ENCODE data around the gene GLIPR2.
"Not testable (repeated sequence)": the region's sequence is repeated elsewhere in the genome, so short reads cannot be mapped to it uniquely, and the experiment has no call there.

GLIPR2 gene

DNA sequence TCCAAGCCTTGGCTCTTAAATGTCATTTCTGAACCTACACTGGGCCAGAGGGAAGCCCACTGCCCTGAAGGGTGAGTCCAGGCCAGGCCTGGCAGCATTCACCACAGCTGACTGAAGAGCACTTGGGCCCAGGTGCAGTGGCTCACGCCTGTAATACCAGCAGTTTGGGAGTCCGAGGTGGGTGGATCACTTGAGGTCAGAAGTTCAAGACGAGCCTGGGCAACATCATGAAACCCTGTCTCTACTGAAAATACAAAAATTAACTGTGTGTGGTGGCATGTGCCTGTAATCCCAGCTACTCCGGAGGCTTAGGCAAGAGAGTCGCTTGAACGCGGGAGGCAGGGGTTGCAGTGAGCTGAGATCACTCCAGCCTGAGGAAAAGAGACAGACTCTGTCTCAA, 37.7 kb downstream of the GLIPR2 start:
- no peak for TF ChIP-seq EZH2phosphoT487 (IDR thresholded peaks at IDR 0.05; ENCODE audit: low read depth)
- TF ChIP-seq, protein P1, sequence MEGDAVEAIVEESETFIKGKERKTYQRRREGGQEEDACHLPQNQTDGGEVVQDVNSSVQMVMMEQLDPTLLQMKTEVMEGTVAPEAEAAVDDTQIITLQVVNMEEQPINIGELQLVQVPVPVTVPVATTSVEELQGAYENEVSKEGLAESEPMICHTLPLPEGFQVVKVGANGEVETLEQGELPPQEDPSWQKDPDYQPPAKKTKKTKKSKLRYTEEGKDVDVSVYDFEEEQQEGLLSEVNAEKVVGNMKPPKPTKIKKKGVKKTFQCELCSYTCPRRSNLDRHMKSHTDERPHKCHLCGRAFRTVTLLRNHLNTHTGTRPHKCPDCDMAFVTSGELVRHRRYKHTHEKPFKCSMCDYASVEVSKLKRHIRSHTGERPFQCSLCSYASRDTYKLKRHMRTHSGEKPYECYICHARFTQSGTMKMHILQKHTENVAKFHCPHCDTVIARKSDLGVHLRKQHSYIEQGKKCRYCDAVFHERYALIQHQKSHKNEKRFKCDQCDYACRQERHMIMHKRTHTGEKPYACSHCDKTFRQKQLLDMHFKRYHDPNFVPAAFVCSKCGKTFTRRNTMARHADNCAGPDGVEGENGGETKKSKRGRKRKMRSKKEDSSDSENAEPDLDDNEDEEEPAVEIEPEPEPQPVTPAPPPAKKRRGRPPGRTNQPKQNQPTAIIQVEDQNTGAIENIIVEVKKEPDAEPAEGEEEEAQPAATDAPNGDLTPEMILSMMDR (IDR thresholded peaks at IDR 0.05; ENCODE audit: low read depth, low read length) = no peak
- no peak overlapping the region for H3K9ac ChIP-seq (ENCODE audit: low read length)
- no peak overlapping the region for H3K4me2 ChIP-seq (ENCODE audit: low read length)
- no peaks in the 10 kb centered on the region for H3K79me2 ChIP-seq (ENCODE audit: low read length)
- no peak overlapping the region for H3K27ac ChIP-seq (ENCODE audit: low read length)
- no peaks in the 10 kb centered on the region for H4K20me1 ChIP-seq (ENCODE audit: insufficient read depth, low read length)
- H2AFZ ChIP-seq (ENCODE audit: low read depth, low read length) = no peak overlapping the region
- no peaks in the 10 kb centered on the region for H3K36me3 ChIP-seq (replicated peaks; ENCODE audit: low read depth, low read length)
- H3K4me3 ChIP-seq (ENCODE audit: low read length) = no peak overlapping the region
- no peaks in the 10 kb centered on the region for H3K27me3 ChIP-seq (ENCODE audit: low read depth, low read length)
- H3K9me3 ChIP-seq (ENCODE audit: insufficient read depth, low read length) = no peaks in the 10 kb centered on the region
- no peaks in the 10 kb centered on the region for H3K4me1 ChIP-seq (ENCODE audit: low read length)

DNA sequence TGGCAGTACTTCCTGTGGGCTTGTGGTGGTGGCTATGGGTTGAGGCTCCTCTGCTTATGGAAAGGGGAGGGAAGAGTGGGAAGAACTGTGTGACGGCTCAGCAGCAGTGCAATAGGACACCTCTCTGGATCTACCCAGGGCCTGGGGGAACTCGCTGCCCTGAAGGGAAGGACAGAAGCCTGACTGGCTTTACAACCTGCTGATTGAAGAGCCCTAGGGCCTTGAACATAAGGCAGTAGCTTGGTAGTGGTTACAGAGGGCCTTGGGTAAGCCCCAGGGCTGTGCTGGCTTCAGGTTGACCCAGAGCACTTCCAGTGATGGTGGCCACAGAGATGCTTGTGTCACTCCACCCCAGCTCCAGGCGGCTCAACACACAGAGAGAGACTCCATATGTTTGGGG, 38.2 kb downstream of the GLIPR2 start:
- H3K9ac ChIP-seq (ENCODE audit: low read length) = no peak overlapping the region
- no peak overlapping the region for H3K27ac ChIP-seq (ENCODE audit: low read length)
- no peaks in the 10 kb centered on the region for H4K20me1 ChIP-seq (ENCODE audit: insufficient read depth, low read length)
- H2AFZ ChIP-seq (ENCODE audit: low read depth, low read length) = no peak overlapping the region
- TF ChIP-seq EZH2phosphoT487 (IDR thresholded peaks at IDR 0.05; ENCODE audit: low read depth) = no peak
- TF ChIP-seq, protein P1 (IDR thresholded peaks at IDR 0.05; ENCODE audit: low read depth, low read length) = no peak
- no peaks in the 10 kb centered on the region for H3K27me3 ChIP-seq (ENCODE audit: low read depth, low read length)
- H3K4me3 ChIP-seq (ENCODE audit: low read length) = no peak overlapping the region
- no peak overlapping the region for H3K4me2 ChIP-seq (ENCODE audit: low read length)
- H3K79me2 ChIP-seq (ENCODE audit: low read length) = no peaks in the 10 kb centered on the region
- no peaks in the 10 kb centered on the region for H3K9me3 ChIP-seq (ENCODE audit: insufficient read depth, low read length)
- no peaks in the 10 kb centered on the region for H3K36me3 ChIP-seq (replicated peaks; ENCODE audit: low read depth, low read length)
- no peaks in the 10 kb centered on the region for H3K4me1 ChIP-seq (ENCODE audit: low read length)

DNA sequence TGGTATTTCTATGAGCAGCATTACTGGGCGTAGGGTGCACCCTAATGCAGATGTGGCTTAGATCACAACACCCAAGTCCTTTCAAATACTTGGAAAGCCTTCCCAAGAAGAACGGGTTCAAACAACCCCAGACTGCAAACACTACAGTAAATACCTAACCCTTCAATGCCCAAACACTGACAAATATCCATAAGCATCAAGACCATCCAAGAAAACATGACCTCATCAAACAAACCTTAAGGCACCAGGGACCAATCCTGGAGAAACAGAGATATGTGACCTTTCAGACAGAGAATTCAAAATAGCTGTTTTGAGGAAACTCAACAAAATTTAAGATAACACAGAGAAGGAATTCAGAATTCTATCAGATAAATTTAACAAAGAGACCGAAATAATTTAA, 38.7 kb downstream of the GLIPR2 start:
- not testable (repeated sequence) for H3K79me2 ChIP-seq (ENCODE audit: low read length); H3K9me3 ChIP-seq (ENCODE audit: insufficient read depth, low read length); H3K27ac ChIP-seq (ENCODE audit: low read length); H3K4me1 ChIP-seq (ENCODE audit: low read length); H3K9ac ChIP-seq (ENCODE audit: low read length); H3K36me3 ChIP-seq (replicated peaks; ENCODE audit: low read depth, low read length); H3K27me3 ChIP-seq (ENCODE audit: low read depth, low read length); H3K4me3 ChIP-seq (ENCODE audit: low read length); H4K20me1 ChIP-seq (ENCODE audit: insufficient read depth, low read length); H3K4me2 ChIP-seq (ENCODE audit: low read length); H2AFZ ChIP-seq (ENCODE audit: low read depth, low read length)

DNA sequence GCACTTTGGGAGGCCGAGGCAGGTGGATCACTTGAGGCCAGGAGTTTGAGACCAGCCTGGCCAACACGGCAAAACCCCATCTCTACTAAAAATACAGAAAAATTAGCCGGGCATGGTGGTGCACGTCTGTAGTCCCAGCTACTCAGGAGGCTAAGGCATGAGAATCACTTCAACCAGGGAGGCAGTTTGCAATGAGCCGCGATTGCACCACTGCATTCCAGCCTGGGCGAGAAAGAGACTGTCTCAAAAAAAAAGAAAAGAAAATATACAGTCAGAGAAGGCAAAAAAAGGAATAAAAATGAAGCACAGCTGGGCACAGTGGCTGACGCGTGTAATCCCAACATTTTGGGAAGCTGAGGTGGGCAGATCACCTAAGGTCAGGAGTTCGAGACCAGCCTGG, 40.0 kb downstream of the GLIPR2 start:
- not testable (repeated sequence) for H3K4me1 ChIP-seq (ENCODE audit: low read length); H4K20me1 ChIP-seq (ENCODE audit: insufficient read depth, low read length); H3K4me2 ChIP-seq (ENCODE audit: low read length); H3K27me3 ChIP-seq (ENCODE audit: low read depth, low read length); H3K4me3 ChIP-seq (ENCODE audit: low read length); H3K79me2 ChIP-seq (ENCODE audit: low read length); H3K27ac ChIP-seq (ENCODE audit: low read length); H2AFZ ChIP-seq (ENCODE audit: low read depth, low read length); H3K36me3 ChIP-seq (replicated peaks; ENCODE audit: low read depth, low read length); H3K9ac ChIP-seq (ENCODE audit: low read length); H3K9me3 ChIP-seq (ENCODE audit: insufficient read depth, low read length)

DNA sequence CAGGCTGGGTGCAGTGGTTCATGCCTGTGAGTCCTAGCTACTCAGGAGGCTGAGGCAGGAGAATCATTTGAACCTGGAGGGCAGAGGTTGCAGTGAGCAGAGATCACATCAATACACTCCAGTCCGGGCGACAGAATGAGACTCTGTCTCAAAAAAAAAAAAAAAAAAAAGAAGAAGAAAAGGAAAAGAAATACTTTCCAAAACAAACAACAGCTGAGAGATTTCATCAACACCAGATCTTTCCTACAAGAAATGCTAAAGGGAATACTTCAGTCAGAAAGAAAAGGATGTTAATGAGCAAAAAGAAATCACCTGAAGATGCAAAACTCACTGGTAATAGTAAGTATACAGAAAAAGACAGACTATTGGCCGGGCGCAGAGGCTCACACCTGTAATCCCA, 41.0 kb downstream of the GLIPR2 start:
- Histone ChIP-seq H3K27me3 (ENCODE audit: low read depth, low read length) (no peaks in the 10 kb centered on the region), H3K4me2 (ENCODE audit: low read length) (no peak overlapping the region), H4K20me1 (ENCODE audit: insufficient read depth, low read length) (no peaks in the 10 kb centered on the region), H3K4me1 (ENCODE audit: low read length) (no peaks in the 10 kb centered on the region), H3K79me2 (ENCODE audit: low read length) (no peaks in the 10 kb centered on the region), H3K27ac (ENCODE audit: low read length) (no peak overlapping the region), H2AFZ (ENCODE audit: low read depth, low read length) (no peak overlapping the region), H3K4me3 (ENCODE audit: low read length) (no peak overlapping the region), H3K36me3 (replicated peaks; ENCODE audit: low read depth, low read length) (no peaks in the 10 kb centered on the region), H3K9me3 (ENCODE audit: insufficient read depth, low read length) (no peaks in the 10 kb centered on the region), H3K9ac (ENCODE audit: low read length) (no peak overlapping the region)
- no peak for TF ChIP-seq EZH2phosphoT487 (IDR thresholded peaks at IDR 0.05; ENCODE audit: low read depth)
- TF ChIP-seq, protein P1 (IDR thresholded peaks at IDR 0.05; ENCODE audit: low read depth, low read length) = no peak

DNA sequence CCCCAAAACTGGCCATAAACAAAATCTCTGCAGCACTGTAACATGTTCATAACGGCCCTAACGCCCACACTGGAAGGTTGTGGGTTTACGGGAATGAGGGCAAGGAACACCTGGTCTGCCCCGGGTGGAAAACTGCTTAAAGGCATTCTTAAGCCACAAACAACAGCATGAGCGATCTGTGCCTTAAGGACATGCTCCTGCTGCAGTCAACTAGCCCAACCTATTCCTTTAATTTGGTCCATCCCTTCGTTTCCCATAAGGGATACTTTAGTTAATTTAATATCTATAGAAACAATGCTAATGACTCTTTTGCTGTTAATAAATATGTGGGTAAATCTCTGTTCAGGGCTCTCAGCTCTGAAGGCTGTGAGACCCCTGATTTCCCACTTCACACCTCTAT, 43.7 kb downstream of the GLIPR2 start:
- not testable (repeated sequence) for H4K20me1 ChIP-seq (ENCODE audit: insufficient read depth, low read length); H3K4me1 ChIP-seq (ENCODE audit: low read length); H3K4me3 ChIP-seq (ENCODE audit: low read length); H3K27me3 ChIP-seq (ENCODE audit: low read depth, low read length); H3K9me3 ChIP-seq (ENCODE audit: insufficient read depth, low read length); H2AFZ ChIP-seq (ENCODE audit: low read depth, low read length); H3K36me3 ChIP-seq (replicated peaks; ENCODE audit: low read depth, low read length); H3K79me2 ChIP-seq (ENCODE audit: low read length); H3K27ac ChIP-seq (ENCODE audit: low read length); H3K9ac ChIP-seq (ENCODE audit: low read length); H3K4me2 ChIP-seq (ENCODE audit: low read length)
